Natural killer cell (primary cell): Measurements from ENCODE around the gene VSTM2B. TPM values are rescaled to one million over a fixed set of nuclear protein-coding genes. Genes with fewer than 3 reads are reported as not detected.
"Not testable (repeated sequence)": the region's sequence is repeated elsewhere in the genome, so short reads cannot be mapped to it uniquely, and the experiment has no call there.

Experiments
- ATAC-seq, 3 donors: fragments of 150-1000 bp in 2 of 3; fragments of 200-7000 bp in 1 of 3; cut with Tn5 transposase; 1 replicate in 1 of 3; 2 replicates in 2 of 3; pipeline ENCODE4 v1.10.0; 2021; ENCODE audit warnings: mild to moderate bottlenecking in 2 of 3, moderate library complexity in 2 of 3
- DNase-seq, 2 donors: peaks; one replicate each; pipeline versions ENCODE4 v3.0.0 to v3.0.0-alpha.2; 2013 to 2021; ENCODE audit warnings: mixed read lengths in 1 of 2
- H3K27ac ChIP-seq: one replicate; pipeline ENCODE4 v1.5.1; 2013; ENCODE audit warnings: mild to moderate bottlenecking, low read length
- H3K27me3 ChIP-seq: one replicate; pipeline ENCODE4 v1.6.1; 2013; ENCODE audit warnings: low read length; ENCODE audit not compliant: control insufficient read depth, insufficient read depth
- H3K36me3 ChIP-seq: one replicate; pipeline ENCODE4 v1.6.1; 2013; ENCODE audit warnings: low read length; ENCODE audit not compliant: control insufficient read depth, insufficient read depth
- H3K4me1 ChIP-seq: one replicate; pipeline ENCODE4 v1.6.1; 2013; ENCODE audit warnings: low read length; ENCODE audit not compliant: control insufficient read depth, insufficient read depth
- H3K4me3 ChIP-seq: one replicate; pipeline ENCODE4 v1.5.1; 2013; ENCODE audit warnings: low read length
- H3K9me3 ChIP-seq: one replicate; pipeline ENCODE4 v1.6.1; 2013; ENCODE audit warnings: low read length; ENCODE audit not compliant: control insufficient read depth, insufficient read depth
- H3K27ac Mint-ChIP-seq, 2 donors: one replicate each; pipeline ENCODE4 v1.8.0; 2022; ENCODE audit warnings: mild to moderate bottlenecking in 2 of 2, mixed read lengths in 2 of 2, moderate library complexity in 1 of 2
- H3K27me3 Mint-ChIP-seq, 2 donors: one replicate each; pipeline ENCODE4 v1.8.0; 2022; ENCODE audit warnings: low read depth in 2 of 2, mixed read lengths in 2 of 2
- H3K36me3 Mint-ChIP-seq: one replicate; pipeline ENCODE4 v1.8.0; 2022; ENCODE audit warnings: mixed read lengths
- H3K4me1 Mint-ChIP-seq, 2 donors: one replicate each; pipeline ENCODE4 v1.8.0; 2022; ENCODE audit warnings: mixed read lengths in 2 of 2
- H3K4me3 Mint-ChIP-seq: one replicate; pipeline ENCODE4 v1.8.0; 2022; ENCODE audit warnings: mild to moderate bottlenecking, moderate library complexity, mixed read lengths
- H3K9me3 Mint-ChIP-seq, 2 donors: one replicate each; pipeline ENCODE4 v1.8.0; 2022; ENCODE audit warnings: mixed read lengths in 2 of 2
- WGBS: methylation state at CpG from one replicate; pipeline ENCODE4 v1.1.7; 2013; ENCODE audit warnings: missing lambda C conversion rate; ENCODE audit not compliant: insufficient coverage; 5-methylcytosine and 5-hydroxymethylcytosine counted together
- intact Hi-C: fragments of 100-400 bp; cut with micrococcal nuclease; formaldehyde crosslinking; loops from one replicate; pipeline ENCODE4 v1.14.2; 2022
- total RNA-seq, 4 donors: library from RNA; stranded (reverse); fragments of 120-200 nt in 1 of 4; gene quantifications; one replicate each; pipeline versions ENCODE4 v1.2.3 to v1.2.4, GENCODE V29; 2013 to 2022
- TF ChIP-seq, protein P1 (sequence below): fragments of 200-600 bp; IDR thresholded peaks from one replicate; pipeline ENCODE4 v1.8.0; 2022; ENCODE audit warnings: antibody characterized with exemption

VSTM2B gene
- total RNA-seq, 3 donors from 2014 or later (not counting 1 experiment from before 2014, with no cell fraction given) = not detected

DNA sequence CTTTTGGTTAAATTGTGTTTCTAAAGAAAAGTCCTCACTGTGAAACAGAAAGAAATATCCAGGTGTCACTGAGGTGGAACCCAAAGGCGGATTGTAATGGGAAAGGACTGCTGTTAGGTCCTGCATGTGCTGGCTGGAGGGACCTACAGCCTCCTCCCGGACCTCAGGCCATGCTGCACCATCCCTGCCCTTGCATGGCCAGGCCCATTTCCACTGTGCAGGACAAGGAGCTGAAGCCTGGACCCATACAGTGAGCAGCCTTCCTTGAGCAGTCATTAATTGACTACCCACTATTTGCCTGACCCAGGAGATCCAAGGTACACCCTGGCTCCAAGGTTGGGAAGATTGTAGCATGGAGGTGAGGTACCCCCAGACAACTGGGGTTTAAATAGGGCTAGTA lies 17.6 kb downstream of the VSTM2B start:
- H3K4me1 ChIP-seq = no peaks in the 10 kb centered on the region
- no peak overlapping the region for H3K27ac ChIP-seq
- intact Hi-C loops = no loop called here
- WGBS = 64% methylated on average over 2 of the region's 2 CpGs
- no peaks in the 10 kb centered on the region for H3K4me1 Mint-ChIP-seq
- no peaks in the 10 kb centered on the region for H3K9me3 ChIP-seq
- no peaks in the 10 kb centered on the region for H3K9me3 Mint-ChIP-seq
- no peak for ATAC-seq
- DNase-seq = no peak
- no peaks in the 10 kb centered on the region for H3K36me3 ChIP-seq
- TF ChIP-seq, protein P1, sequence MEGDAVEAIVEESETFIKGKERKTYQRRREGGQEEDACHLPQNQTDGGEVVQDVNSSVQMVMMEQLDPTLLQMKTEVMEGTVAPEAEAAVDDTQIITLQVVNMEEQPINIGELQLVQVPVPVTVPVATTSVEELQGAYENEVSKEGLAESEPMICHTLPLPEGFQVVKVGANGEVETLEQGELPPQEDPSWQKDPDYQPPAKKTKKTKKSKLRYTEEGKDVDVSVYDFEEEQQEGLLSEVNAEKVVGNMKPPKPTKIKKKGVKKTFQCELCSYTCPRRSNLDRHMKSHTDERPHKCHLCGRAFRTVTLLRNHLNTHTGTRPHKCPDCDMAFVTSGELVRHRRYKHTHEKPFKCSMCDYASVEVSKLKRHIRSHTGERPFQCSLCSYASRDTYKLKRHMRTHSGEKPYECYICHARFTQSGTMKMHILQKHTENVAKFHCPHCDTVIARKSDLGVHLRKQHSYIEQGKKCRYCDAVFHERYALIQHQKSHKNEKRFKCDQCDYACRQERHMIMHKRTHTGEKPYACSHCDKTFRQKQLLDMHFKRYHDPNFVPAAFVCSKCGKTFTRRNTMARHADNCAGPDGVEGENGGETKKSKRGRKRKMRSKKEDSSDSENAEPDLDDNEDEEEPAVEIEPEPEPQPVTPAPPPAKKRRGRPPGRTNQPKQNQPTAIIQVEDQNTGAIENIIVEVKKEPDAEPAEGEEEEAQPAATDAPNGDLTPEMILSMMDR = no peak
- no peak overlapping the region for H3K4me3 ChIP-seq
- H3K4me3 Mint-ChIP-seq = no peak overlapping the region
- no peaks in the 10 kb centered on the region for H3K36me3 Mint-ChIP-seq
- no peak overlapping the region for H3K27ac Mint-ChIP-seq
- H3K27me3 ChIP-seq = no peaks in the 10 kb centered on the region
- H3K27me3 Mint-ChIP-seq = peaks cover 2 to 8% of the 10 kb centered on the region in 2 donors

- 88% methylated on average over 15 of the region's 15 CpGs for WGBS
- intact Hi-C loops = no loop called here
Measured at GRCh38 chr19:29544656-29545360, 19.0 kb downstream of the VSTM2B start.

GRCh38 chr19:29545447-29545846 lies 19.7 kb downstream of the VSTM2B start:
- H3K4me3 Mint-ChIP-seq, H3K9me3 Mint-ChIP-seq, DNase-seq, H3K27ac ChIP-seq, H3K4me3 ChIP-seq, H3K36me3 ChIP-seq, H3K4me1 ChIP-seq, ATAC-seq, H3K27me3 Mint-ChIP-seq, intact Hi-C loops, H3K9me3 ChIP-seq, H3K36me3 Mint-ChIP-seq, H3K27ac Mint-ChIP-seq, H3K4me1 Mint-ChIP-seq, H3K27me3 ChIP-seq: not testable (repeated sequence)
- WGBS = 92% methylated on average over 4 of the region's 4 CpGs

More at GRCh38 chr19:29544656-29545360, 19.0 kb downstream of the VSTM2B start:
- TF ChIP-seq, protein P1 = no peak
- Mint-ChIP-seq H3K27ac (no peak overlapping the region), H3K27me3 (peaks cover 6 to 8% of the 10 kb centered on the region in 2 donors), H3K4me3 (no peak overlapping the region), H3K9me3 (no peaks in the 10 kb centered on the region), H3K4me1 (no peaks in the 10 kb centered on the region), H3K36me3 (no peaks in the 10 kb centered on the region)
- H3K4me1 ChIP-seq = no peaks in the 10 kb centered on the region
- DNase-seq (no peak), ATAC-seq (no peak)
- no peaks in the 10 kb centered on the region for H3K36me3 ChIP-seq
- H3K9me3 ChIP-seq = no peaks in the 10 kb centered on the region
- H3K4me3 ChIP-seq = no peak overlapping the region
- no peak overlapping the region for H3K27ac ChIP-seq
- H3K27me3 ChIP-seq = no peaks in the 10 kb centered on the region

- Mint-ChIP-seq H3K9me3 (no peaks in the 10 kb centered on the region), H3K4me1 (no peaks in the 10 kb centered on the region), H3K36me3 (no peaks in the 10 kb centered on the region), H3K27ac (no peak overlapping the region), H3K4me3 (no peak overlapping the region), H3K27me3 (peaks cover 6 to 8% of the 10 kb centered on the region in 2 donors)
- Histone ChIP-seq H3K9me3 (no peaks in the 10 kb centered on the region), H3K36me3 (no peaks in the 10 kb centered on the region), H3K27me3 (no peaks in the 10 kb centered on the region), H3K27ac (no peak overlapping the region), H3K4me1 (no peaks in the 10 kb centered on the region), H3K4me3 (no peak overlapping the region)
- WGBS = 81% methylated on average over 8 of the region's 8 CpGs
- ATAC-seq (no peak), DNase-seq (no peak)
- TF ChIP-seq, protein P1 = no peak
- intact Hi-C loops = no loop called here
Measured at GRCh38 chr19:29545866-29546582, 20.2 kb downstream of the VSTM2B start.
